NCI-H1092 treated with DMSO at 0.1 percent for 48 hours (cell line): Measurements from ENCODE around the gene KLF6.

Experiments
- DNase-seq: peaks from one replicate; lab custom pipeline; 2025; lab: John Stamatoyannopoulos, UW

The KLF6 gene

DNA sequence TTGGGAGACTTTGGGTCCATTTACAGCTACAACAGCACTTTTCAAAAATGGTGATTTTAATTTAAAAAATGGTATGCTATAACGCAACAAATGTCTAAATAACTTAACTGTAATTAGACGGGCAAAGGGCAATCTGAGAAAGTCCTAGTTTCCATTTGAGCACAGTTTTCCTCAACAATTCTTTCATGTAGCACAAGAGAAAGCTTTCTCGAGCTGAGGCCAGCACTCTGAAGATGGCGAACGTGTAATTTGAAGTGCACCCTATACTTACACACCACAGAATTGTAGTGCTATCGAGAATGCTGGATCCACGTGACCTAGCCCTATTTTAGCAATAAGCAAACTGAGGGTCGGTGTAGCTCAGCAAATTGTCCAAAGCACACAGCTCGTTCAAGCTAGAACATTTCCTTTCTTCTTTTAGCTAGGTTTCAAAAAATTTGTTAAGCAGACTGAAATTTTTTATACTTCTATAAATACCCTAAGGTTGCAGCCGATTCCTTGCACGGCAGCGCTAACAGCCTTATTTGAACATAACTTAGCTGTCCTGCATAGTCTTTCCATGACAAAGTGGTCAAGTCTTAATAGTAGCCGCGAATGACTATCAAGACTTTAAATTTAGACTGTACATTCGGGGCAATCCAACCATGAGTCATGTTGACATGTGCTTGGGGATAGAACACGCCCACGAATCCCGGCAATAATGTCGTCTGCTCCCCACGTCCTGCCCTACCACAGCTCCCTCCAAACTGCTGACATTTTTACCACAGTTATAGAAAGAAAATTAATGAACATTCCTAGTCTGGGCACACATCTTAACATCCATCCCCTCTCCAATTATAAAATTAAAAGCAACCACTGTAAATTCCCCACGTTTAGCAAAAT, 10.0 kb downstream of the KLF6 start:
- no peak for DNase-seq

DNA sequence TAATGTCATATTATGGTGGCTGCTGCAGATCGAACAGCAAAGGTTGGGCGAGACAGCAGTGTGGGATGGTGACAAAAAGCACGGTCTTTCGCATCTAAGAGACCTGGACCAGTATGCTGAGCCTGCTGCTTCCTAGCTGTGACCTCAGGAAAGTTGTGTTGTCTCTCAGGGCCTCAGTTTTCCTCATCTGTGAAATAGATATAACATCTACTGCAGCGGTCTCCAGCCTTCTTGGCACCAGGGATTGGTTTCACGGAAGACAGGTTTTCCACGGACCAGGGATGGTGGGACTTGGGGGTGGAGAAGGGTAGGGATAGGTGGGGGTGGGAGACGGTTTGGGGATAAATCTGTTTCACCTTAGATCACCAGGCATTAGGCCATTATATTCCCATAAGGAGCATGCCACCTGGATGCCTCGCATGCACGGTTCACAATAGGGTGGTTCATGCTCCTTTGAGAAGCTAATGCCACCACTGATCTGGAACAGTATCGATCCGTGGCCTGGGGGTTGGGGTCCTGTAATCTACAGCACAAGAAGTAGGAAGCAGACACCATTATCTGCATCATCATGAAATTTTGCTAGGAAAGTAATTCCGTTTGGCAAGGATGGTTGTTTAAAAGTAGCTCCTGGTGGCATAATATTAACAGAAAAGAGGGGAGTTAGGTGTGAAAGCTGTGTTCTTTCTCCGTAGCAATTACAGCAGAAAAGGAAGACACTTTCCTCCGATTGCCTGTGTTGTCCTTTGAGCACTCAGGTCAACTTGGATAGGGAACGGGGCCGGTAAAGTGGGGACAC, 10.8 kb downstream of the KLF6 start:
- DNase-seq = no peak

DNA sequence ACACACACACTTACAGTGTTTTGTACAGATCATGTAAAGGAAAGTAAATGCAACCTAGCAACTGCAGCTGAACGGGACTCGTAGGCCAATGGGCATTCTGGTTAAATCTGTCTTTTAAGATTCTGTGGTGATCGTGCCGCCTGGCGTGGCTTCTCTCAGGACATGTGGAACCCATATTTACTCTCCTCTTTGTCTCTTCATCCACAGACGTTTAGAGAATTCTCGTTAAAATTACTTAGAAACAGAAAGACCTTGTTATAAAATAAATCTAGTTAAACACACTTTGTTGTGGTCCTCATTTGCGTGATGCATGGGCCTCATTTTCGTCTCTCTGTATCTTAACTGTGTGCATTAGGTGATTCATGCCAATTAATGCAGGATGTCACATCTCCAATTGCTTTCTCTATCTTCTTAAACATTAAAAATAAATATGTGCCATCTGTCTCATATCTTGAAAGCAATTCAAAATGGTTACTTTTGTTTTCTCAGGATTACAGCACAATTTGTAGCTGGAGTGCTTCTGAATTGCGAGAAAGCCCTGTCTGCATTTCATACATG, 11.5 kb downstream of the KLF6 start:
- DNase-seq = no peak

DNA sequence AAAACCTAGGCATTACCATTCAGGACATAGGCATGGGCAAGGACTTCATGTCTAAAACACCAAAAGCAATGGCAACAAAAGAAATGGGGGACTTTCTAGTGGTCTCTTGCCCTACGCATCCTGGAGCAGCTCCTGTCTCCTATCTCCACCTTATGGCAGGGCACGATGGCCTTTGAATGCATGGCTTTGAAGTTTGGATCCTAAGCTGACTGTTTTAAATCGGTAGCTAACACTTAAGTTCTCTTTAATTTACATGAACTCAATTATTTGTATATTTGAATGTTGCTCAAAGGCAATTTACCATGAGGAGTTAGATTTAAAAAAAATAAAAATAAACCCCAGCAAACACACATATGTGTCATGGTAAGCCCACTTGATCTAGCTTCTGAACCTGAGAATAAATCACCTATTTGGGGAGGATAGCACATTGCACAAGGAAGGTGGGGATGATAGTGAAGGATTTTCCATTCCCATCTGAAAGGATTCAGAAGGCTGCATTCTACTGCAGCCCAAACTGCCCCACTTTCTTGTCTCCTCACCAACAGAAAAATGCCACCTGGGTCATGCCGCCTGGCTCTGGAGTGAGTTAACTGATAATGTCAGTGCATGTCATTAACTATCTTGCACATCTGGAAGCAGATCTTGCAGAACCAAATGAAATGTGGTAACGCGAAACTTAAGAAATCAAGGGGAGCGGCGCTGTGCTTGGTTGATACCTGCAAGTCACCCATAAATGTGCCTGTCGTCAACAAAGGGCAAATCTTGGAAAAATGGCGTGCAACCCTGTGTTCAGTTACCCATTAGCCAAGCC, 12.4 kb downstream of the KLF6 start:
- no peak for DNase-seq

DNA sequence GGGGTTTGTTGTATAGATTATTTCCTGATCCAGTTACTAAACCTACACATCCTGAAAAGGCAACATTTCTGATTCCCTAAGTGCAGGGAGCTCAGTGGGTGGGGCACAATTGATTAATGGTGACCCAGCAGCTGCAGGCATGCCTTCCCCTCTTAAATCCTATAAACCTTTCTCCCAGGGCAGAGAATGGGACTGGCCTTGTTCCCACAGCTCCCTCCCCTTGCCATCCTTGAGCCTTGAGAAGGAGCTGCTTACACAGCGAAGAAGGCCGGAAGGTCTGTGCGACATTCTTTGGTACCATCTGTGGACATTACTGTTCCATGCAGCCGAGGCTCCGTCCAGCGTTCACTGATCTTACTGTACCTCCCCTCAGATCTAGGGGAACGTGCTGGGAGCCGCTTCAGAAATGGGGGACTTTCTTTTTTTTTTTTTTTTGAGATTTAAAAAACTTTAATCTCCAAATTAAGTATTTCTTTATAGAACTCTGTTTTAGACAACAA, 14.3 kb downstream of the KLF6 start:
- DNase-seq = no peak

DNA sequence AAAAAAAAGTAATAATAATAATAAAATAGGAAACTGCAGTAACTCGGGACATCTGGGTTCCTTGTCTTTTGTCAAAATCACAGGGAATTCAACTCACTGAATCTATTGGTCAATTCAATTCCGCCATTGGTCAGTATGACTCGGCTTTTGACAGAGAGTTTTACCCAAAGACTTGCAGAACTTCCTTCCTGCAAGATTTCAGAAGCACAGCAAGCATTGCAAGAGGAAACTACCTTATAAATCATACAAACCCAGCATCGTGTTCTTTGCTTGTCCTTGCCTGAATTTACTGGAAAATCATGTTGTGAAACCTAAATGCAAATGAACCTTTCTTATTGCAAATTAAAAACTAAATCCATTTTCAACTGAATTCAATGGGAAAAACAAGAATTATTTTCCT, 15.5 kb downstream of the KLF6 start:
- DNase-seq = no peak

DNA sequence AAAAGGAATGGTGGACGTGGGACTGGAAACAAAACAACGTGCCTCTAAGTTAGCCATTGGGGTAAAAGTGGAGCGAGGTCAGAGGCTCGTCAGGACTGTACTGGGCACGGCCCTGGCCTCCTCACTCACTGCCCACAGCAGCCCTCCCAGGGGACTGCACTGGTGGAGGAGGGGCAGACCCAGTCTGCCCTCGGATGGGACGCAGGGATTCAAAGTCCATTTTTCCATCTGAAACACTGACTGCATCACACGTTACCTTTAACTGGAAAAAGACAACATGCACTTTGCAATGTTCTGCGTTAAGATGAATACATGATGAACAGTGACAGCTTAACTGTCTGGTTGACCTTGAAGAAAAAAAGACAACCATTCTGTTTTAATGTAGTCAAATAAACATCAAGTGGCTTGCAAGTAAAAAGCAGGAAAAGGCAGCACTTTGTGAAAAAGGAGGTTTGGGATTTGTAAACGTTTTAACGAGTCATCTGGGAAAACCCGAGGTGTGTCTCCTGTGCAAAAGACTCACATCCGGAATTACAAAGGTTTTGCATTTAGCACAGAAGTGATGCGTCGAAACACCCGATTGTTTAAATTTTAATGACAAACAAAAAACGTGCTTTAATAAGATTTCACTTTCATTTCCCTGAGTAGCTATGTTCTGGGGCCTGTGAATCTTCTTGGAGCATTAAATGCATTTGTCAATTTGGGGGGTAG, 18.8 kb downstream of the KLF6 start:
- DNase-seq = no peak

GRCh38 chr10:3765146-3765545, 19.9 kb downstream of the KLF6 start:
- DNase-seq = no peak

GRCh38 chr10:3764626-3765112, 20.3 kb downstream of the KLF6 start:
- DNase-seq = no peak

- DNase-seq = no peak
Observed at GRCh38 chr10:3763852-3764625, 21.0 kb downstream of the KLF6 start.

DNA sequence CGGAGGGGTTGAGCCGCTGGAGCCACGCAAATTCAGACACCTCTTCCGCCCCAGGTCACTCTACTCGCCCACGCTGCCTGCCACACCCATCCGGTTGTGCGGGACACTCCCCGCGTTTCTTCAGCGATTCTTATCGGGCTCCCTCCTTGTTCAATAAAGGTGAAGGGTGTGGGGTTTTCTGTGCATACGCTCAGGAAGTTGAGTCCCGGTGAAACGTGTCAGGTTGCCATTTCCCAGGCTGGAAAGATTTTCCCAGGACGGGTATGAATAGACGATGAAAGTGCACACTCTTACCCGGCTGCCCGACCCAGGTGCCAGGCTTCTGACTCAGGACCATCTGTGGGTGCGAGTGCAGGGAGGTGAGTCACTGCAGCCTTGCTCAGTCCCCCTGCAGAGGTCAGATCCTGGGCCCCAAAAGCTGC, 22.0 kb downstream of the KLF6 start:
- DNase-seq = no peak

DNA sequence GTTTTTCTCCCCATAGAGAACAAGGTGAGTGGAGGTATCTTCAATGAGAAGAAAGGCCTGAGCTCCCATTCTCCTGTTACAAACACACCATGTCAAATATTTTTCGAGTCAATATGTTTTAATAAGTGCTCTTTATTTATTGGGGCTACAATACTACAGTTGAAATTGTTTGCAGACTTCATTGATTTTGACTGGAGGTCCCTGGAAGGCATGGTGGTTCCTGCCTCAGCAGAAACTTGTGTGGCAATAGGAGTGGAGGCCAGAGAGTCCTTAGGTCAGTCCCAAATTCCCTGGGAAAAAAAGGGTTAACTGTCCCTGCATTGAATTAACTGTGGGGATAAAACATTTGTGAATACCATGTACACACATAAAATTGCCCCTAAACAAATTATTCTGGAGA, 22.7 kb downstream of the KLF6 start:
- no peak for DNase-seq

- DNase-seq = no peak
Observed at GRCh38 chr10:3761904-3762303, 23.1 kb downstream of the KLF6 start.

DNA sequence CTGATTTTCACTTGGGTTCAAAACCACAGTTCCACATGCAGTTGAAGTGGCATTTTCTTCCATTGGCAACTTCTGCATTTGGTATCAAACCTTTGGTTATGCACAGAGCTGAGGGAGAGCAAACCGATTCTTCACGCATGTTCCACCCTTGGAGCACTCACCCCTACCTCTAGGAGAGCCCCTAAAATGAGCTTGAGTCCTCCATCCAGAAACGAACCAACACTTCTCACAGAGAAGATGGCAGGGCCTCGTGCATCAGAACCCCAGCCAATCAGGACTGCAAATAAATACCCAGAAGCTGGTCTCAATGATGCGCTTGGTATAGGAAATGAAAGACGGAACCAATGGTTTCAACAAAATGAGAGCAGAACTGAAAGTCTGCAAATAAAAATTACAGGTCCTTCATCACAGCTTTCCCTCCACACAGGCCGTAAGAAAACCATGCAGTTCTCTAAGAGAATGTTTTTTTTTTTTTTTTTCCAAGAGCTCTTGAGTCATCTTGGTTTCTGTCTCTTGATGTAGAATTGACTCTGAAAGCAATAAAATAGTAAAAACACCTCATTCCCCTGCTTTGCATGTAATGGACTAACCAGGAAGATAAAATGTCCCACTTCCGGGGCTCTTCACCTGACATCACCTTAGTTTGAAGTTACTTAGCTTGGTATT, 23.9 kb downstream of the KLF6 start:
- no peak for DNase-seq

GRCh38 chr10:3760083-3760482, 24.9 kb downstream of the KLF6 start:
- DNase-seq = no peak

GRCh38 chr10:3759397-3759796, 25.6 kb downstream of the KLF6 start:
- DNase-seq = no peak

GRCh38 chr10:3758491-3758970, 26.5 kb downstream of the KLF6 start:
- no peak for DNase-seq

GRCh38 chr10:3757638-3758490, 27.1 kb downstream of the KLF6 start:
- no peak for DNase-seq

GRCh38 chr10:3757250-3757637, 27.8 kb downstream of the KLF6 start:
- no peak for DNase-seq
